NCI-H2107 treated with DMSO at 0.1 percent for 48 hours (cell line): ENCODE data around the gene LITAFD.
"Not testable (repeated sequence)": the region's sequence is repeated elsewhere in the genome, so short reads cannot be mapped to it uniquely, and the experiment has no call there.

Experiments
- DNase-seq: peaks from one replicate; lab custom pipeline; 2025; ENCODE audit not compliant: unreplicated experiment; lab: John Stamatoyannopoulos, UW

Gene LITAFD

GRCh38 chr16:8855972-8856371 lies 26.2 kb upstream of the LITAFD start:
- DNase-seq, result no peak

GRCh38 chr16:8858994-8859912 lies 22.9 kb upstream of the LITAFD start:
- DNase-seq, result no peak

DNA sequence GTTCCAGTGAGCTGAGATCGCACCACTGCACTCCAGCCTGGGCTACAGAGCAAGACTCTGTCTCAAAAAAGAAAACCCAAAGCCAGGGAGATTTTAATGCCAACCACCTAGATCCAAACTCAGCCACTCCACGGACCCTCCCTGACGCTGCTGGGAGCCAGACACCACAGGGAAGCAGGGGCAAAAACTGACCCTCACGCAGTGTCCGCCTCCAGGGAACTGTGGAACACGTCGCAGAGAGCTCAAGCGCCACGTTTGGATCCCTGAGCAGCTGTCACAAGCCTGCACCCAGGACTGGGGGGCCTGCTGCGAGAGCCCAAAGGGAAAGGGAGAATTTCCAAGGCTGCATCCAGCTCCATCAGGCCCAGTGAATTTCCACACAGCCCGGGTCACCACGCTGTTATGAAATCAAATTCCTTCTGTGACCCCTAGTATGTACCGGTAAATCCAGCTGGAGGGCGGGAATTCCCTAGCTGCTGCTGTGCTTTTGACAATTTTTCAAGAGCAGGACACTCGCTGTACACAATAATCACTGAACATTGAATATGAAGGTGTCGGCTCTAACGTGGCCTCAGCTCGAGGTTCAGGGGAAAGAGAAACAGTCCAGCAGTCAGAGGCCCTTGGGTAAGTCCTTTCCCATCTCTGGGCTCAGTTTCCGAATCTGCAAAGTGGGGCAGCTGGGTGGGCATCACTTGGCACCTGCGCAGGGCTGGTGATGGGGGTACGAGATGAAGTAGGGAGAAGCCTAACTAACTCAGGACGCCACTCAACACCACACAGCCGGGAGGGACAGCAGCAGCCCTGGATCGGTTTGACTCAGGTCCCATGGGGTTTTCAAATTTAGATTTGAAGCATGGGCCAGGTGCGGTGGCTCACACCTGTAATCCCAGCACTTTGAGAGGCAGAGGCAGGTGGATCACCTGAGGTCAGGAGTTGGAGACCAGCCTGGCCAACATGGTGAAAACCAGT lies 22.0 kb upstream of the LITAFD start:
- no peak for DNase-seq

DNA sequence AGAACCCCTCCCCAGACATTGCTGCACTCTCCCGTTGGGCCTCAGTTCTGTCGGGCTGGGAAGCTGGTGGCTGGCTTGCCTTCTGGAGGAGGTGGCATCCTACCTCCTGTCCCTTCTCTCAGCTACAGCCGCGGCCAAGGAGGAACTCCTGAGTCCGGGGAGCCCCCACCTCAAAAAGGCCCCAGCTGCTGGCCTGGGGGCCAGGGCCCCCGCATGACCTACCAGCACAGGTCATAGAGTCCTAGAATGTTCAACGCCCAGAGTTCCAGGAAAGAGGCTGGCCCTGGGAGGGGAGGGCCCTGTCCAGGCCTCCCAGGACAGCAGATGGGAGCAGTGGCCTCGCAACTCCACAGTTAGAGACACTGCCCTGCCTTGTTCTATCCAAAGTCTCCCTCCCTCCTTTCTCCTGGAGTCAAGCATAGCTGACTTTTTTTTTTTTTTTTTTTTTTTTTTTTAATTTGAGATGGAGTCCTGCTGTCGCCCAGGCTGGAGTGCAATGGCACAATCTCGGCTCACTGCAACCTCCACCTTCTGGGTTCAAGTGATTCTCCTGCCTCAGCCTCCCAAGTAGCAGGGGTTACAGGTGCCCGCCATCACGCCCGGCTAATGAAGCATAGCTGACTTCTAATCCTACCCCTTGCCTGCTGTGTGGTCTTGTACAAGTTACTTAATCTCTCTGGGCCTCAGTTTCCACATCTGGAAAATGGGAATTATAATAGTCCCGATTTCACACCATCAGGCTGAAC lies 20.4 kb upstream of the LITAFD start:
- no peak for DNase-seq

- no peak for DNase-seq
These were observed 19.6 kb upstream of the LITAFD start for GRCh38 chr16:8862309-8863130.

- DNase-seq, result no peak
These were observed 18.3 kb upstream of the LITAFD start for GRCh38 chr16:8863594-8864424.

DNA sequence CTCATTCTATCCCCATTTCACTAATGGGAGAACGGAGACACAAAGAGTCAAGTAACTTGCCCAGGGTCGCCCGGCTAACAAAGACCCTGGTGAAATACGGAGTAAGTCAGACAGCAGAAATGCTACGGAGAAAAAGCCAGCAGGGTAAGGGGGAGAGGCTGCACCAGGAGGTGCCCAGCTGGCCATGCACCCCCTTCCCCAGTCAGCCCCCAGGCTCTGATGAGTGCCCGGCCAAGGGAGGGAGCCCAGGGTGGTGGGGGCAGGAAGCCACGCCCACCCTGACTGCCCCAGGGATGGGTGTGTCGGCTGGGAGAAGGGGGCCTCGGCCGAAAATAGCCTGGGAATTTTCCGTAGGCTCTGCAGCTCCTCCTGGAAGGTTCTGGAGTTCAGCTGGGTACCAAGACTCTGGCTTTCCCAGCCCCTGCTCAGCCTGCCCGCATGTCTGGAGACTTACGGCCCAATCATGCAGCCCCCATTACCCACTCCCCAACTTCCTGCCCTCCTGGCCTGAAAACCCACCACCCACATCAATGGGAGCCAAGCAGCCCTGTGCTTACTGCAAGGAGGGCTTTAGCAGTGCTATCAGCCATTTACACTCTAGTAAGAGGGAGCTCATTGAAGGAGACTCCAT lies 17.6 kb upstream of the LITAFD start:
- DNase-seq, result no peak

- no peak for DNase-seq
These were observed 16.8 kb upstream of the LITAFD start for GRCh38 chr16:8865145-8865882.

DNA sequence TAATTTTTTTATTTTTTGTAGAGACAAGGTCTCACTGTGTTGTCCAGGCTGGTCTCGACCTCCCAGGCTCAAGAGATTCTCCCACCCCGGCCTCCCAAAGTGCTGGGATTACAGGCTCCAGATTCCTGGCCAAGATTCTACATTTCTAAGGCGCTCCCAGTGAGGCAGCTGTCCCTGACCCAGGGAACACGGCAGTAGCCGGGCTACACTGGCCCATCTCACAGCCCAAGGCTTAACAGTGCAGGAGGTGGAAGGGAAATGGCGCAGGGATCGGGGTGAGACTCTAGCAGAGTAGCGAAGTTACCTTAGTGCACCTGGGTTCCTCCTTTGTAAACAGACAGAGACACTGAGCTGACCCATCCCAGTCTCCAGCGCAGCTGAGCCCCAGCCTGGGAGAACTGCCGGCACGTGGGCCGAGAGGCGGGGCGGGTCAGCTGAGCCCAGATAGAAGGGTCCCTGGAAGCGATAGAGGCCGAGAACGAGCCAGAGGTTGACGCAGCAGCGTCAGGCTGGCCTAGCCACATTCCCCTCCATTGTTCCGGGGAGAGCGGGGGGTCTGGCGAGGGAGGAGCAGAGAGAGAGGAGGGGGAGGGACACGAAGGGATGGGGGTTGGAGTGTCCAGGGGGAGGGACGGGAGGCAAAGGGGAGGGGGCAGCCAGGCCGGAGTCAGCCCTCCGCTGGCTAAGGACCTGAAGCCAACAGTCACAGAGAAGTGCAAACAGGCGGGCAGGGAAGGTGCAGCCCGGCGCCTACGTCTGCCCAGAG lies 15.8 kb upstream of the LITAFD start:
- no peak for DNase-seq

- DNase-seq, result no peak
These were observed 15.3 kb upstream of the LITAFD start for GRCh38 chr16:8866884-8867215.

GRCh38 chr16:8867216-8867931 lies 14.8 kb upstream of the LITAFD start:
- no peak for DNase-seq

DNA sequence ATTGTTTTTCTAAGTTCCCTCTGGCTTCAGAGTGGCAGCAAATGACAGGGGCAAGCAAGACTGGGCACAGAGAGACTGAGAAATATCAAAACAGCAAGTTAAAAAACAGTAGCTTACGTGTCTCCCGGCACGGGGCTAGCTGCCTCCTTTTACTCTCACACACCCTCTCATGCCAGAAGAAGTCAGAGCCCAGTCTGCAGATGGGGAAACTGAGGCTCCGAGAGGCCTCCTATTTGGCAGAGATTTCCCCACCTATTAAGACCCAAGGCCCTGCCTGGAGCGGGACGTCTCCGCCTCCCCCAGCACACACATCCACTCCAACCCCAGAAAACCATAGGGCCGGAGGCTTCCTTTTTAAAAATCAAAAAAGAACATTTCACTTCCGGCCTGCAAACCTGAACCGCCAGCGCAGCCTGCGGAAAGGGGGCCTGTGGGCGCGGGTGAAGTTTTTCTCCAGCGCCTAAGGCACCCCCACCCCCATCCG lies 14.2 kb upstream of the LITAFD start:
- no peak for DNase-seq

GRCh38 chr16:8868416-8869211 lies 13.5 kb upstream of the LITAFD start, which contains the start of gene CARHSP1:
Gene CARHSP1 (minus strand): TSS chr16:8869006. CDS start chr16:8859328, 9,678 bp downstream.
- DNase-seq, result peak; percentile 53

DNA sequence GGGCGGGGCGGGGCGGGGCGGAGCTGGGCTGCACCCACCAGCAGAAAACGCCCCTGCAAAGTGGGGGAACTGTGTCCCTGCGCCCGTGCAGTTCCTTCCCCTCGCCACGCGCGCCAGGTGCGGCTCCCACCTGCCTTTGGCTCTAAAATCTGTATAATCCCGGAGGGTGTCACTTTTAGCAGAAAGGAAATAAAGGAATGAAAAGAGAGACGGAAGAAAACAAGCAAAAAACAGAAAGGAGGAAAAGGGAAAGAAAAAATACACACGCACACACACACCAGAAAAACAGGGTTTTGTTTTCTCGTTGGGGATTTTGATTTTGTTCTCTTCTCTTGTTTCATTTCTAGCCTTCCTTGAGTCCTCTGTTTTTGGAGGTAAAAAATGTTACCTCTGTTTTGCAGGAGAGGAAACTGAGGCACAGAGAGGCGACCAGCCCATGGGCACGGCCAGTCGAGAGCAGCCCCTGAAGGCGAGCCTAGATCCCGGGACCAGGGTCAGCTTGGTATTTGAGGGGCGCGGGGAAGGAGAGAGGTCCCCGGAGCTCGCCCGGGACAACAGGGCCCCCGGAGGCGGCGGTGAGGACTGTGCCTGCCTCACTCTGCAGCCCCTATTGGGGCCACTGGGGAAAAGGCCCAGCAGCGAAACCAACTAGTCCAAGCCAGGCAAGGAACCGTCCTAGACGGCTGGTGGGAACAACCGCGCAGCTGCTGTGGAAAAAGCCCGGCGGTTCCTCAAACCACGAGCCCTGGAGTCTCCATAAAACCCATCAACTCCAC lies 12.8 kb upstream of the LITAFD start:
- no peak for DNase-seq

GRCh38 chr16:8869988-8870241 lies 12.2 kb upstream of the LITAFD start:
- DNase-seq, result not testable (repeated sequence)
